K562 (cell line): ENCODE results near the gene ZNF593OS. TPM values are rescaled to one million over a fixed set of nuclear protein-coding genes. Genes with fewer than 3 reads are reported as not detected.
A peak's percentile ranks its signal among the peaks of the same experiment; 100 is the strongest.

Experiments used
- ATAC-seq: fragments of 200-7000 bp; cut with Tn5 transposase; 3 replicates; pipeline ENCODE4 v1.9.1; 2020; ENCODE audit warnings: moderate library complexity
- BruUV-seq: library from RNA; stranded (reverse); fragments of 400-500 nt; replicated peaks from 2 replicates; lab custom pipeline; 2021; lab: Mats Ljungman, UMichigan
- CTCF ChIA-PET: fragments of 300-600 bp; formaldehyde crosslinking; extraction: SDS; loops from one replicate; lab custom pipeline; 2021; ENCODE audit warnings: low intra/inter-chr PET ratio; lab: Yijun Ruan, JAX
- POLR2A ChIA-PET: fragments of 300-600, 350-650 bp; sonication (Branson Sonifier 250); formaldehyde crosslinking; extraction: SDS; loops from one replicate; lab custom pipeline; 2021; ENCODE audit warnings: antibody characterized with exemption, inconsistent platforms; lab: Yijun Ruan, JAX
- DNase-seq, 4 experiments: peaks; one replicate each; pipeline versions ENCODE4 v3.0.0 to v3.0.0-alpha.2; 2011 to 2018; ENCODE audit warnings: low spot score in 3 of 4, mixed read lengths in 3 of 4; ENCODE audit errors: extremely low read depth in 1 of 4
- FAIRE-seq: peaks from 2 replicates; lab custom pipeline; 2011; peaks lifted over from hg19 to GRCh38; lab: Jason Lieb, UNC
- H2AFZ ChIP-seq: 2 replicates; pipeline ENCODE4 v1.6.0; 2011; ENCODE audit warnings: low read depth, low read length, control low read depth, inconsistent platforms
- H3K27ac ChIP-seq: fragments of 200-600 bp; 3 replicates; pipeline ENCODE4 v1.8.0; 2011; ENCODE audit warnings: low read depth, mild to moderate bottlenecking, control low read depth, inconsistent platforms, low read length, moderate library complexity, mixed read lengths; ENCODE audit errors: extremely low read depth
- H3K27me3 ChIP-seq, 2 experiments: fragments of 300-600 bp in 1 of 2; 2 replicates in 1 of 2; 3 replicates in 1 of 2; pipeline versions ENCODE4 v1.6.0 to v1.8.0; 2011; ENCODE audit warnings: inconsistent platforms in 2 of 2, low read length in 2 of 2, mild to moderate bottlenecking in 1 of 2, mixed read lengths in 1 of 2, moderate library complexity in 1 of 2; ENCODE audit not compliant: control insufficient read depth in 2 of 2, insufficient read depth in 2 of 2
- H3K36me3 ChIP-seq: fragments of 300-600 bp; 3 replicates; pipeline ENCODE4 v1.8.0; 2011; ENCODE audit warnings: mild to moderate bottlenecking, low read length, inconsistent platforms; ENCODE audit not compliant: control insufficient read depth, insufficient read depth
- H3K4me1 ChIP-seq, 2 experiments: fragments of 200-600 bp in 1 of 2; replicated peaks in 1 of 2; 2 replicates in 1 of 2; 3 replicates in 1 of 2; pipeline versions ENCODE4 v1.5.1 to v1.8.0; 2011; ENCODE audit warnings: inconsistent platforms in 2 of 2, low read length in 2 of 2, mild to moderate bottlenecking in 1 of 2, mixed read lengths in 1 of 2, moderate library complexity in 1 of 2; ENCODE audit not compliant: control insufficient read depth in 2 of 2, insufficient read depth in 2 of 2
- H3K4me2 ChIP-seq: 2 replicates; pipeline ENCODE4 v1.6.1; 2011; ENCODE audit warnings: low read length, control low read depth, inconsistent platforms, mixed read lengths; ENCODE audit not compliant: insufficient read depth
- H3K4me3 ChIP-seq: fragments of 200-600 bp; sonication (generic), shearing (Covaris generic); 2 replicates; pipeline ENCODE4 v1.5.1; 2016; ENCODE audit warnings: control low read depth, inconsistent platforms
- H3K79me2 ChIP-seq: fragments of 200-600 bp; 3 replicates; pipeline ENCODE4 v1.8.0; 2011; ENCODE audit warnings: low read length, inconsistent platforms; ENCODE audit not compliant: control insufficient read depth, insufficient read depth
- H3K9ac ChIP-seq, 2 experiments: 2 replicates each; pipeline versions ENCODE4 v1.6.0 to v1.6.1; 2011; ENCODE audit warnings: low read depth in 2 of 2, low read length in 2 of 2, control low read depth in 1 of 2, inconsistent platforms in 1 of 2, mild to moderate bottlenecking in 1 of 2, mixed read lengths in 1 of 2; ENCODE audit not compliant: insufficient read depth in 1 of 2
- H3K9me1 ChIP-seq: one replicate; pipeline ENCODE4 v1.6.0; 2011; ENCODE audit warnings: inconsistent platforms, mild to moderate bottlenecking, low read length, moderate library complexity; ENCODE audit not compliant: control insufficient read depth, insufficient read depth
- H3K9me3 ChIP-seq: replicated peaks from 2 replicates; pipeline ENCODE4 v1.5.1; 2011; ENCODE audit warnings: low read depth, low read length, inconsistent platforms; ENCODE audit not compliant: control insufficient read depth, insufficient read depth
- H4K20me1 ChIP-seq: replicated peaks from 2 replicates; pipeline ENCODE4 v1.6.1; 2011; ENCODE audit warnings: low read length, inconsistent platforms, mixed read lengths; ENCODE audit not compliant: control insufficient read depth, insufficient read depth
- FOXJ2 ChIP-seq: fragments of 200-800 bp; sonication (Bioruptor generic); IDR thresholded peaks from 2 replicates; pipeline ENCODE4 v1.6.1; 2016; ENCODE audit warnings: missing genetic modification characterization, missing compliant biosample characterization
- HLTF ChIP-seq: fragments of 450-650 bp; IDR thresholded peaks from 2 replicates; pipeline ENCODE4 v1.6.1; 2016
- MAZ ChIP-seq, 2 experiments: fragments of 450-650 bp in 1 of 2; sonication (generic) in 1 of 2; formaldehyde crosslinking; IDR thresholded peaks in 1 of 2; conservative IDR thresholded peaks in 1 of 2; 2 replicates each; pipeline versions ENCODE4 v1.4.0 to v1.5.0; 2020; ENCODE audit warnings: mild to moderate bottlenecking in 1 of 2, missing genetic modification reagents in 1 of 2
- REST ChIP-seq, 2 experiments: fragments of 450-650 bp; formaldehyde crosslinking in 1 of 2; IDR thresholded peaks; 2 replicates each; pipeline versions ENCODE4 v1.4.0 to v1.6.1; 2014 to 2020; ENCODE audit warnings: mild to moderate bottlenecking in 2 of 2, borderline replicate concordance in 1 of 2, low read depth in 1 of 2
- ZNF24 ChIP-seq: fragments of 450-650 bp; IDR thresholded peaks from 2 replicates; pipeline ENCODE4 v1.6.1; 2016
- WGBS: fragments of 100-300 bp; shearing (Covaris generic); methylation state at CpG from one replicate; pipeline ENCODE4 v1.1.6; 2016; ENCODE audit warnings: low coverage, mixed read lengths; ENCODE audit not compliant: insufficient coverage; ENCODE audit errors: missing lambda C conversion rate; 5-methylcytosine and 5-hydroxymethylcytosine counted together
- in situ Hi-C: fragments of 300-500 bp; cut with MboI; formaldehyde crosslinking; loops from 4 replicates; pipeline ENCODE4 v1.15.0; 2018; ENCODE audit warnings: inconsistent platforms, mixed read lengths
- intact Hi-C: fragments of 100-400 bp; cut with micrococcal nuclease; formaldehyde crosslinking; loops from 2 replicates; pipeline ENCODE4 v1.14.2; 2022
- polyA plus RNA-seq, 8 experiments: library from polyadenylated mRNA; depleted of rRNA in 4 of 8; stranded (reverse) in 5 of 8; unstranded in 3 of 8; fragments of >200 nt; fragmentation: Nextera tagmentation in 2 of 8; fragmentation: Illumina TruSeq in 1 of 8; extraction: Ambion mirVana in 2 of 8; extraction: Trizol in 1 of 8; gene quantifications; 2 replicates each; pipeline versions ENCODE4 v1.2.1 to v1.2.3, GENCODE V29; 2011 to 2014; ENCODE audit warnings: inconsistent platforms in 1 of 8, missing spikeins in 1 of 8
- total RNA-seq, 7 experiments: library from RNA; depleted of rRNA in 6 of 7; stranded (reverse); fragments of >200 nt in 6 of 7; fragmentation: Illumina TruSeq in 2 of 7; extraction: Trizol in 2 of 7; gene quantifications; 2 replicates each; pipeline versions ENCODE4 v1.2.1 to v1.2.3, GENCODE V29; 2011 to 2021; ENCODE audit warnings: low replicate concordance in 1 of 7

ZNF593OS gene
- total and polyA plus RNA-seq, 9 of the 15 experiments (the other 6 are each of a cell fraction or from before 2014, with no cell fraction given): 0.24 to 0.27 TPM; not detected in 7

- TF ChIP-seq FOXJ2 (tag): no peak
- ATAC-seq (no peak), DNase-seq (no peak), FAIRE-seq (peak; percentile 35)
- BruUV-seq: no TSS peak
- Histone ChIP-seq H3K4me2 (no peak overlapping the region), H3K9ac (peak overlapping the region in 1 of 2 experiments; percentile 56; a peak in 1 of 4 replicates), H3K9me3 (no peaks in the 10 kb centered on the region), H3K9me1 (no peaks in the 10 kb centered on the region), H3K79me2 (no peaks in the 10 kb centered on the region), H3K4me3 (no peak overlapping the region), H3K27ac (no peak overlapping the region), H3K4me1 (peaks cover 0 to 23% of the 10 kb centered on the region in 2 experiments; a peak in 2 of 5 replicates), H3K36me3 (no peaks in the 10 kb centered on the region), H3K27me3 (no peaks in the 10 kb centered on the region), H2AFZ (0 out of 2 replicates have a peak overlapping the region, but pooled peaks have one; percentile 7), H4K20me1 (0 out of 2 replicates have a peak, but pooled peaks cover 6% of the 10 kb centered on the region)
- in situ Hi-C loops: no loop called here
- ChIA-PET CTCF (interaction anchor here (0.6 kb wide), 1 partner anchor 37 kb away, joined by 5 read pairs; no protein-coding TSS in a partner anchor), POLR2A (interaction anchor here (1.2 kb wide), 1 partner anchor 8 kb away, joined by 8 read pairs; no protein-coding TSS in a partner anchor)
- WGBS: 11% methylated on average over 3 of the region's 3 CpGs
- intact Hi-C loops: no loop called here
Measured at GRCh38 chr1:26191739-26192138, 20.1 kb upstream of the ZNF593OS start.

- DNase-seq: peak; percentile 73 to 75 (median 74)
- Histone ChIP-seq H3K9me1 (no peaks in the 10 kb centered on the region), H3K4me1 (peaks cover 0 to 23% of the 10 kb centered on the region in 2 experiments; a peak in 2 of 5 replicates), H3K4me2 (no peak within 1 kb of the TSS), H3K9ac (peak within 1 kb of the TSS in 1 of 2 experiments; percentile 56; a peak in 1 of 4 replicates), H3K9me3 (no peaks in the 10 kb centered on the region), H3K27me3 (no peaks in the 10 kb centered on the region), H3K79me2 (no peaks in the 10 kb centered on the region), H3K4me3 (no peak within 1 kb of the TSS), H3K27ac (no peak within 1 kb of the TSS), H4K20me1 (0 out of 2 replicates have a peak, but pooled peaks cover 6% of the 10 kb centered on the region), H3K36me3 (no peaks in the 10 kb centered on the region), H2AFZ (peak within 1 kb of the TSS; percentile 75)
- POLR2A ChIA-PET: interaction anchor here (0.6 to 1.4 kb wide), 5 partner anchors 9 to 25 kb away, joined by 3 to 8 read pairs (median 3); partner anchors contain the start of gene ZNF593
- peak; percentile 76 for FAIRE-seq
- CTCF ChIA-PET: interaction anchor here (0.7 to 1.6 kb wide), 4 partner anchors 44 to 201 kb away, joined by 3 to 4 read pairs (median 4); partner anchors contain the start of gene CEP85
- 45% methylated on average over 15 of the region's 16 CpGs for WGBS
- BruUV-seq: no TSS peak
- ATAC-seq: peak; percentile 87
- intact Hi-C loops (loop anchor here (1.0 kb wide), 4 partner anchors 43 to 201 kb away; no protein-coding TSS in a partner anchor), in situ Hi-C loops (no loop called here)
- TF ChIP-seq REST (IDR thresholded peaks at IDR 0.05; ENCODE audit: borderline replicate concordance): peak; percentile 82
- TF ChIP-seq REST (CRISPR knock-in tag; IDR thresholded peaks at IDR 0.05; ENCODE audit: low read depth): no peak
- 0 out of 2 replicates have a peak, but pooled peaks have one; percentile 27 for TF ChIP-seq ZNF24
- peak in 1 of 2 experiments; percentile 47; a peak in 2 of 4 replicates for TF ChIP-seq MAZ (CRISPR knock-in tag; conservative IDR thresholded peaks at IDR 0.05 in 1 of 2, IDR thresholded peaks at IDR 0.05 in 1 of 2)
- TF ChIP-seq HLTF: no peak
Measured at GRCh38 chr1:26190373-26190987, 18.8 kb upstream of the ZNF593OS start, which contains the start of gene CATSPER4. Gene CATSPER4, plus strand, starts transcription at chr1:26190602. Its CDS starts 26 bp downstream, at chr1:26190628.
